DMS153 treated with DMSO at 0.1 percent for 48 hours (cell line): Measurements from ENCODE around the gene PRPF40B.
"Not testable (repeated sequence)": the region's sequence is repeated elsewhere in the genome, so short reads cannot be mapped to it uniquely, and the experiment has no call there.

Source experiments
- DNase-seq: peaks from one replicate; lab custom pipeline; 2025; ENCODE audit not compliant: unreplicated experiment; lab: John Stamatoyannopoulos, UW

The PRPF40B gene

DNA sequence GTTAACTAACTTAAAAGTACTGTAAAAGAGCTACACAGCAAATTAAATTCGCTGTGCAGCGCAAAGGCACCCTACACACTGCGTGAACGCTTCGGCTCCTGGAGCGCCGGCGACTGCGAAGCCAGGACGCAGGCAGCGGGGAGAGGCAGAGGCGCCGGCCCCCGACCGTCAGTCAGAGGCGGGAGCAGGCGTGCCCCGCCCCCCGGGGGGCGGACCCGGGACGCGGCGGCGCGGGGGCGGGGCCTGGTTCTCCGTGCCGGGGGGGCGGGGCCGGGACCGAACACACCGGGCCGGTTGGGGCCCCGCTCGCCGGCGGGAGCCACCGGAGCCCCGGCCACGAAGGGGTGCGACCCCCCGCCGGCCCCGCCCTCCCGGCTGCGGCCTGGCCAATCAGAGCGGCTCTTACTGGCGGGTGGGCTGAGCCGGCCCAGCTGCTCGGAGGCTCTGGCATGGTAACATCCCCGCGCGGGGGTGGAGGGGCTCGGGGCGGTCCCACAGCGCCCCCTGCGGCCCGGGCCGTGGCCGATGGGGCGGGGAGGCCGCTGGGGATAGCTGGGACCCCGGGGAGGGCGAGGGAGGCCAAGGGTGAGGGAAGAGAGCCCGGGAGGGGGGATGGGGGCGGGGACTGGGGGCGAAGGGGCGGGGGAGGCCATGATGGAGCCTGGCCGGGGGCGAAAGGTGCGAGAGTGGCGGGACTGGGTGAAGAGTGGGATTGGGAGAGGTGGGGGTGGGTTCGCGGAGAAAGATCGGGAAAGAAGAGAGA lies at the start of gene PRPF40B:
Gene PRPF40B, plus strand, starts transcription at position 420 of the 763 bp plus-strand sequence. Its CDS starts 30 bp downstream, at position 450.
- DNase-seq = peak; percentile 74

DNA sequence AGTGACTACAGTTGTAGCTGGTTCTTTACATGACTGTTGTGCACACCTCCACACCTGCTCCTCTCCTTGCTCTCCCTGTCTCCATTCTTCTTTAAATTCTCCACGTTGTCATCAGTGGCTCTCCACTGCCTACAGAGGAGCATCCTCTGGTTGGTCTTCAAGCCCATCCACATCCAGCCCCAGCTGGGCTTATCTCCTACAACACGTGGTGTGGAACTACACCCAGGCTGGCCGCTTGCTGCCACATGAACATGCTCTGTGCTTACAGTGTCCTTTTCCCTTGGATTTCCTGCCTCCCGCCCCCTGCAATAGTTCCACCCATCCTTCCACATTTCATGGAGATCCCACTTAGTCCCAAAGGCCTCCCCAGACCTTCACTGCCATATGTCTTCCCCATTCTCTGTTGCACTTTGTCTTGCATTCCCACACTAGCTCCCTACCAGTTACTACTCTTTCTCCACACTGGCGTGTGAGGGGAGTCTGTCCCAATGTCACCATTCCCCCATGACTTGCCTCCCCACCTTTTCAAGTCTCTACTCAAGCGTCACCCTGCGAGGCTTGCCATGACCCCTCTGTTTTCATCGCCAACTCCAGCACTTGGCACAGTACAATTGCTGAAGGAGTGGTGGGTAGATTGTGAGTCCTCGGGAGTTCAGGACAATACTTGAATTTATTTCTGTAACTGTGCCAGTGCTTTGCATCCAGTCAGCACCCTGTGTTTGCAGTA lies 45.6 kb upstream of the PRPF40B start:
- no peak for DNase-seq

DNA sequence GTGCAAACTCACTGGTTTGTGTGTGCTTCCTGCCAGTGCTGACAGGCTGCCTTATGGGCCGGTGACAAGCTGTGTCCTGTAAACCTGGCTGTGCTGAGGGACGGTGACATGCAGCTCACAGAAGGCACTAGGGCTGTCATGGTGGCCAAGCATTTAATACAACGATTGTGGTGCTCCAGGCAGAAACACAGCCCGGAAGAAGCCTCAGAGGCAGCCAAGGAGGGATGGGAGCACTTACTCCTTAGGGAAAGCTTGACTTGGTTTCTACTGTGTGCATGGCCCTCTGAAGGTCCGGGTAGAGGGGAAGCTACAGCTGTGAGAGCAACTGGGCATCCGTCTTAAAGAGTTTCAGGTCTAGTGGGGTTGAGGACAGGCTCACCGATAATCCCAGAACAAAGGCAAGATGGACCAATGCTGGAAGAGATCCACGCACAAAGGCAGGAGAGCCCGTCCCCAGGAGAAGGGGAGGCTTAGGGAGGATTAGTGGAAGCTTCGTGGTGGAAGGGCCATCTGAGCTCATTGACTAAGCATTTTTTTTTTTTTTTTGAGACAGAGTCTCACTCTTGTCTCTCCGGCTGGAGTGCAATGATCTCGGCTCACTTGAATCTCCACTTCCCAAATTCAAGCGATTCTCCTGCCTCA lies 44.8 kb upstream of the PRPF40B start:
- DNase-seq = no peak

DNA sequence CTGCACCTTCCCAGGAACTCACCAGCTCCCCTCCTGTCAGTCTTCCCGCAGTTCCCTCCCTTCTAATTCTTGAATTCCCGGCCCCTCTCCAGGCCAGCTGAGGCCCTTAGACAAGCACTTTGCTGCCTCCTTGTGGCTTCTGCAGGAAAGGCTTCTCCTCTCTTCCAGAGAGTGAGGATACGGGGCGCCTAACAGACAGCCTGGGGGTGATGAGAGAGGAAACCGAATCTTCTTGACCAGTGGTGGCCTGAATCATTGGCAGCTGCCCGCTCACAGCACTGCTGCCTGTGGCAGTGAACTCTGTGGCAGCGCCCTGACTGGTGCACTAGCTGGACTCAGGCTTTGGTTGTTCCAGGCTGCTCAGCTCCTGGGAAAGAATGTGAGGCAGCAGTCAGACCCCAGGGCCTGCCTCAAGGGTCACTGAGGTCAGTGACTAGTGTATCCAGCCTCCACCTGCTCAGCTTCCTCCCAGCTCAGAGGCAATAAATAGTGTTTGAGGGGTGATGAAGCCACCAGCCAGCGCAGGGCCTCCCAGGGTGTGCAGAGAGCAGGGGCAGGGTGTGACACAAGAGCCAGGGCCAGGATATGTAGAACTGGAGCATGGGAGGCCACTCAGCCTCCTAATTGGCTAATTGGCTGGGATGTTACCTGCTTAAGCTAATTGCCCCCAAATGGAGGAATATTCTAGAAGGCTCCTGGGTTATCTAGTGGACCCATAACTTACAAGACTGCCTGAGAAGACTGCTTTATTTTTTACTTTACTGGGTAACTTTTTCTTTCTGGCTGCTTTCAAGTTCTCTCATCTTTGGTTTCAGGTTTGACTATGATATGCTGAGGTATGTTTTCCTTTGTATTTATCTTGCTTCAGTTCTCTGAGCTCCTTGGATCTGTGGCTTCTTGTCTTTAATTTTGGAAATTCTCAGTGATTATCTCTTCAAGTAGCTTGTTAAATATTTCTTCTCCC lies 42.5 kb upstream of the PRPF40B start:
- DNase-seq = peak; percentile 59

DNA sequence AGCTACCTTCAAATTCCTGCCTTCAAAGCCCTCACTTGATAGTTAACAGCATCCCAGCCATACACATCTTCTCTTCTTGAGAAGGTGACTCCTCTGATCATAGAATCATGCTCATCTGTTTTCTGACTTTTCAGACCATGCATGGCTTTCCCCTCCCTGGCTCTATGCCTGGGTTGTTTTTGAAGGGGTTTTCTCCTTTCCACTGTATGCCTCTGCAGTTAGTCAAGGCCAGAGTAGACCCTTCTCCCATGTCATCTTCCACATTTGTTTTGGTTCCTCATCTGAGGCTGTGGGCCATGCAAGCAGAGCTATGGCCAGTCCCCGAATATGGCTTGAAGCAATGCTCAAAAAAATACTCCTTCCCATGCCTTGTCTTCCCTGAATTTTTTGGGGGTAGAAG lies 41.2 kb upstream of the PRPF40B start:
- DNase-seq = no peak

DNA sequence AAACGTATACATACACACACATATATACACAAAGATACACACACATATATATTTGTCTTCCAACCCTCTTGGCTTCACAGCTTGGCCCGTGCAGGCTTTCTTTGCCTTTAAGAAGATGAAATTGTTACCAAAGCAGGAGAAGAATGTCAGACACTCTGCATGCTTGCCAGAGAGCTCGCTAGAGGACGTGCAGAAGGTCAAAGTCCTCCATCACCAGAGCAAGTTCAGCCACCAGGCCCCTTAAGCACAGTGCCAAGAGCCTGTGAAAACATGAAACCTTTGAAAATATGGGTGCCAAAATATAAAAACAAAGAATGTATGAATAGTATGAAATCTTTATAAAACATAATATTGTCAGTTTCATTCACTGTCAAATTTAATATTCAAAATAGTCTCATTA lies 40.5 kb upstream of the PRPF40B start:
- no peak for DNase-seq

DNA sequence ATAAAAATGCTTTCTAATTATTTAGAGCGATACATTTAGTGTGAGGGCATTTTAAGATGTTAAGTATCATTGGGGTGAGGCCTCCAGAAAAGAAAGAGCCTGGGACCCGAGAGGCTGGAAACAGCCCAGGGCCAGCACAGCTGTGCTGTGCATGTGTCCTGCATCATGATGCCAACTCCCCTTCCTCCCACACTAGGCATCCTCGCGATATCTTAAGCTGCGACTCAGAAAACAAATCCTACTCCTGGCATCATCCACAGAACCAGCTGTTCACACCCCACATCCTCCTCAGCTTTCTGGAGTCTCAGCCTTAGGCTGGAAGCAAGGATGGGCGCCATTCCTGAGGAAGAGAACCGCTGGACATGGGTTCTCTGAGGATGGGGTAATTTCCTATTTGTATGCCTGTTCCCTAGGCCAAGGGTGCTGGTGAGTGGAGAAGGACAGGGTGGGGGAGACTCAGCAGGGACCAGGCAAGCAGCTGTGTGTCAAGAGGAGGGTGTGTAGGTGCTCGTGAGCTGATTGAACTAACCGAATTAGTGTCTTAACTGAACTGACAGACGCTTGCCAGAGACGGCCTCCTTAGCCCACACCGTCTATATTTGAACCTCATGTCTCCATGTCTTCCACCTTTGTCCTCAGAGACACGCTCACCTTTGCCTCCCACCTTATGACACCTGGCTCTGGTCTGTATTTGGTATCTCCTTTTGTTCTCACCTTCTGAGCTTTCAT lies 39.8 kb upstream of the PRPF40B start:
- DNase-seq = no peak

DNA sequence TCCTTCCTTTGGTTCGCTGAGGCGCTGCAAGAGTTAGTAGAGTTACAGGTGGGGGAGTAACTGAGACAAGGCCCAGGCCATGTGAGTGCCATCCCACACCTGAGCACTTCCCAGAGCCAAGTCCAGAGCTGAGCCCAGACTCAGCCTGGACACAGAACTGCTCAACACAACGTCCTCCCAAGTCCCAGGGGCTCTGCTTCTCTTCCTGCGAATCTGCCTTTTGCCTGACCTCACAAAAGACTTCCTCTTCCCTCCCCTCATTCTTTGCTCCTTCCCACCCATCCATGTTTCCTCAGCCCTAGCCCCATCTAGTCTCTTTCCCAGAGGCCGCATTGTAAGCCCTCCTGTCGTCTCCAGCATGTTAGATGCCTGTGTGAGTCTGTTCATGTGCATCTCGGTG lies 38.8 kb upstream of the PRPF40B start:
- no peak for DNase-seq

DNA sequence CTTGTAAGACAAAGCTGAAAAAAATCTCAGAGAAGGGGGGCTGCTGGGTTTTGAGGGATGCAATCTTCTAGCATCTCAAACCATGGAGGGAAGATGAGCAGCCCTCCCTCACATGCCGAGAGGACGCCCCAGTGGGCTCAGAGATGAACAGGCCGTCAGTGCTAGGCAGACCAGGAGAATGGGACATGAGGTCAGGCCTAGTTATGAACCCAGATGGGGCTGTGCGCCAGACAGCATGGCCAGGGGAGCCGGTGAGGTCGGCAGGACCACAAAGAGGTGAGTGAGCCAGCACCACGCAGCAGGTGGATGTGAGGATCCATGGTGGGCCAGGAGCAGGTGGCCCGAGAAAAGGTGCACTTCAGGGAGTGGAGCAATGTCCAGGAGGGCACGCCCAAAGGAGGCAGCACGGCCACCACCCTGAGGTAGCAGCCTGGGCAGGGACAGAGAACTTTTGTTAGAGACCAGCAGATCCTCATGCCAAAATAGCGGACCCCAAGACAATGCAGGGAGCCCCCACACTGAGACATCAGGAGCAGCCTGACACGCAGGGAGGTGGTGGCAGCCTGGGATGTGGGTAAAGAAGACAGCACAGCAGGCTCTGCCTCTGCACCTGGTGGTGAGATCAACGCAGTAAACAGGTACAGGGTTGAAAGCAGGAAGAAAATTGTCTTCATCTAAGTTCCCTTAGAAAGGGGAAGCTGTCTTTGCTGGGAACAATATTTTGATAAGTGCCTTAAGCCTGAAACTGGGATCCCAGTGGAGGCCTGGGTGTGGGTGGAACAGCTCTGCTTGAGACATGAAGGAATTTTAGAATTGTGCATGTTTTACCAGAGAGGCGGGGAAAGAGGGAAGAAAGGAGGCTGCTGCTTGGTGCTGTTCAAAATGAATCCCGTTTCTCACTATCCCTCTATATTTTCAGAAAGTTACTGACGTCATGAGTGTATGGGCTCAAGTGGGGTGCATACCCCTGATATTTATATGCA lies 37.6 kb upstream of the PRPF40B start:
- no peak for DNase-seq

DNA sequence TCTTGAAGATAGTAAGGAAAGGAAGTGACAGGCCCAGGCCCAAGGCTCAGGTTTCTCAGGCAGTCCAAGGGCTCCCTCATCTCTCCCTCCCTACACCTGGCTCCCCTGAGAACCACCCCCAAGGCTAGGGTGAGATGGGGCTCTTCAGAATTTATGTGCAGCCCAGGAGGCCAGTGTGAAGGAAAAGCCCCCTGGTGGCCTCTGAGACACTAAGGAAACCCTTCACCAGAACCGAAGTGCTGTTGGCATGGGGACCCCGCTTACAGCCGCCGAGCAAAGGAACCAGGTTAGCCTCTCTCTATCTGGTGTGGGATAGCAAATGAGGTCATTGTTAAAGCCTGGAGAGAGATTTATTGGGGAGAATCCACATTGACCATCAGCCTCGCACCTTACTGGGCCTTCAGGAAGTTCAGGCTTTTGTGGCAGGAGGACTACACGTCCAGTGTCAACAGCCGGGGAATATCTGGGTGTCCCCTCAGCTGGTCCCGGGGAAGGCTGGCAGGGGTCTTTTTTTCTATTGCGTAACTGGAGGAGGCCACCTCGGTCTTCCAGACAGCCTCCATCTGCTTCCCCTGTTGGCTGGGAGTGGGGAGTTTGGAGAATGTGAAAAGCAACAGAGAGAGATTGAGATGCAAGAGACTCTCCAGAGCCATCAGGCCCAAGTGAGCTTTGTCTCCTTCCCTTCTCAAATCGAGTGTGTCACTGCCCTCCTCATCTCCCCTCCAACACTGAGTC lies 36.0 kb upstream of the PRPF40B start:
- no peak for DNase-seq

DNA sequence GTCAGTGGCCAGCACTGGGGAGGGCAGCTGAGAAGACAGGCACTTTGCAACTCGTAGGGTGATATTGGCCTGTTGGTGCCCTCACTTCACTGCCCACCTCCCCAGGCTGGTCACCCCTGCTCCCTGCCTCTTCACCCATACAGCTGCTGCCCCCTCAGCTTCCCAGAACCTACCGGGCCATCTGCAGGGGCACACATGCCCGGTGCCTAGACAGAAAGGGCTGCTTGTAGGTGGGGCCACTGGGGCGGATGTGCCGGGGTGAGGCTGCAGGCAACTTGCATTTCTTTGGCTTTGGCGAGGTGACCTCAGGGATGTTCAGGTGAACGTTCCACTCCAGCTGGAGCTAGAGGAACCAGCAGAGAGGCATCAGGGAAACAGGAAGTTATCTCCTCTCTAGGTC lies 35.1 kb upstream of the PRPF40B start:
- no peak for DNase-seq

DNA sequence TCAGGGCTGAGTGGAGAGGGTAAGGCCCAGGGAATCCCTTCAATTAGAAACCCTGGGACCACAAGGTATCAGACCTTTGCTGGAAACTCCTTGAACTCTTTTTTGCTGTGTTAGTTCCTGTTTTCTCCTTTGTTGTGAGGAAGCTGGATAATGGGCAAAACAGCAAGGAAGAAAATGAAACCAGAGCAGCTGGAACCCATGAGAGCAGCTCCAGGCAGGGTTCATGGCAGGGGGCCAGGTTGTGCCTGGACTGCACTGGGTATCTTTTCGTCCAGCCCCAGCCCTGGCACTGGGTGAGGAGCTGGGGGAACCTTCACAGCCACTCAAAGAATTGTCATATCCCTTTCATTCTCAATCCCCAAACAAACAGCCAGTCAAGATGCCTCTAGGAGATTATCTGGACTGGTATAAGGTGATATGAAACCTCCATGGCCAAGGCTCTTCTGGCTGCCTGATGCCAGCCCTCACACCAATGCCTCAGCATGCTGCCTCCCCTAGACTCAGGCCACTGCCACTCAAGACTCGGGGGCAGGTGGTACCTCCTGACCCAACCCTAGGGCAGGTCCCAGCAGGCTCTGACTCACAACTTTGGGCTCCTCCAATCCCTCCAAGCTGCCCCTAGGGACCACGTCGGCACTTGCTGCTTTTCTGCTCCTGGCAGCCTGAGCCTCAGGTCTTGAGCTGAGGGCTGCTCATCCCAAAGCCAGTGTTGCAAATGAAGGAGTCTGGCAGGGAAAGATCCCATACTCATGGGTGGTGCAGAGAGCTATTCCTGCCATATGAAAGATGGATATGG lies 34.4 kb upstream of the PRPF40B start:
- DNase-seq = no peak

DNA sequence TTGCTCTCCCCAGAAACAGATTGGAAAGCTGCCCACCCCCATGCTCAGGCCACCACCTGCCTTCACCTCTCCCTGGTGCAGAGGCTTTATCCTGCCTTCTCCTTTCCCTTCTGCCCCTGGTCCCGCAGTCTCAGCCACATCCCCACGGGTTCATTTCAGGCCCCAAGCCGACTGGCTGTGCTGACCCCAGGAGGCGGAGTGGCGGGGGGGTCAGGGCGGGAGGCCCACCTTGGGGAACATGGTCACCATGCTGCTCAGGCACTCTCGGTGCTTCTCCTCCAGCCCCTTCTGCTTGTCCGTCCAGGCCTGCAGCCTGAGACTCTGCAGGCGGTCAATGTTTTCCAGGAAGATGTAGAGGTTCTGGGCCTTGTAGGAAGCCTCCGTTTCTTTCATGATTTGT lies 24.8 kb upstream of the PRPF40B start:
- no peak for DNase-seq

DNA sequence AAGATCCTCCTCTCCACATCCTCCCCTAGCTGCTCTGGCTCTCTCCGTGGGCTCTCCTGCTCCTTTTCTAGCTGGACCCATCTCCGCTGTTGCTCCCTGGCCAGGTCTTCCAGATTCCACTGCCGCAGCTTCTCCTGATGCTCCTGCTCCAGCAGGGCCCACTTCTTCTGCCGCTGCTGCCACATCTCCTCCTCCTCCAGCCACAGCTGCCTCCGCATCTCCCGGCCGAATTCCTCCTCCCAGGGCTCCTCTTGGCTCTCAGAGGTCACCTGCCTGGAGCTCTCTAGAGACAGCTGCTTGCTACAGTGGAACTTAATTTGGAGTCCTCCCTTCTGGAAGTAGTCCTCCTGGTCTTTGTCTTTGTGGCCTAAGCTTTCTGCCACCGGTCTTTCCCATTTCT lies 23.4 kb upstream of the PRPF40B start:
- DNase-seq = no peak

DNA sequence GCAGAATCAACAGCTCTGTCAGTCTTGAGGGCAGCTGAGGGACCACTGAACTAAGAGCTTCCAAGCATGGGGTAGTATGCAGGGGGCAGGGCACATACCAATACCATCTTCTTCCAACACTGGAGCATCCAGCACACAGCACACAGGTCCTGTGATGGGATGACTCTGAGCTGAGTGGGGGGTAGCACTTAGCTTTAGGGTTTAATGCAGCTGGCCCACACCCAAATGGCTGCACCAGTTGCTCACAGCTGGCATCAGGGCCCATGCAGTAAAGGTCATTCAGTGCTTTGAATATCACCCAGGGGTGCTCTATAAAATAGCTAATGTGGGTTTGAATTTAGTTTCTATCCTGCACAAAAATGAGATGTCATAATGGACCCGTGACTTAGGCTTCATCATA lies 19.6 kb upstream of the PRPF40B start:
- DNase-seq = no peak

DNA sequence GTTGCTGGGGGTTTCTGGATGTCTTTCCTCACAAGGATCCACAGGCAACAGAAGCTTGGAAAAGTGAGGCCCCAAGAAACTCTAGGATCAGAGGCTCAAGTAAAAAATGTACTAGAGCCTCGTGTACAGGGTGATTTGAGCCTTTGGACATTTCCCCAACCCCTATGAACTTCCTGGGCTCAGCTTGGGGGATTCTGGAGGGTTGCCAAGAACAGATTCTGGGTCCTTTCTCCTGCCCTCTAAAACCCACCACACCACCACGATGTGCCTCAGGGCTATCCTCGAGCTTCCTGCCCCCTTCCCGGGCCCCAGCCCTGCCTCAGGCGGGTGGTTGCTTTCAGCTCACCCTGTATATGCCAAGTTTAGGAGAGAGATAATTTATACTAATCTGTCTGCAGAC lies 18.5 kb upstream of the PRPF40B start:
- no peak for DNase-seq

DNA sequence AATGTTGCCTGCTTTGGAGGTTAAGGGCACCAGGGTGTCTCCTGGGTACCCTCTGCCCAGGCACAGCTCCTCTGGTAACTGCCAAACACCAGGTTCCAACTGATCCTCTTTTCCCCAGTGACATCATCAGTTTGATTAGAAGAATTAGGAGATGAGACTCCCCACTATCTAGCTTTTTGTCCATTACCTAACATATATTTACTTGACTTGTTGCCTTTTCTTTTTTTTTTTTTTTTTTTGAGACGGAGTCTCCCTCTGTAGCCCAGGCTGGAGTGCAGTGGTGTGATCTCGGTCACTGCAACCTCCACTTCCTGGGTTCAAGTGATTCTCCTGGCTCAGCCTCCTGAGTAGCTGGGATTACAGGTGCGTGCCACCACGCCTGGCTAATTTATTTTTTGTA lies 17.8 kb upstream of the PRPF40B start, which contains the start of gene FAM186B:
Gene FAM186B, minus strand, starts transcription at position 101 of the 400 bp plus-strand sequence. CDS start 162 bp downstream, outside the sequence.
- not testable (repeated sequence) for DNase-seq
